HG03575 (cell line): Measurements from ENCODE around the gene ZNF41.
"Not testable (repeated sequence)": the region's sequence is repeated elsewhere in the genome, so short reads cannot be mapped to it uniquely, and the experiment has no call there.

ENCODE experiments used
- ATAC-seq: cut with Tn5 transposase; IDR thresholded peaks from one replicate; pipeline ENCODE4 v1.9.1; 2021; ENCODE audit not compliant: unreplicated experiment, insufficient number of reproducible peaks, low FRiP score; ENCODE audit errors: extremely low read depth

The ZNF41 gene

DNA sequence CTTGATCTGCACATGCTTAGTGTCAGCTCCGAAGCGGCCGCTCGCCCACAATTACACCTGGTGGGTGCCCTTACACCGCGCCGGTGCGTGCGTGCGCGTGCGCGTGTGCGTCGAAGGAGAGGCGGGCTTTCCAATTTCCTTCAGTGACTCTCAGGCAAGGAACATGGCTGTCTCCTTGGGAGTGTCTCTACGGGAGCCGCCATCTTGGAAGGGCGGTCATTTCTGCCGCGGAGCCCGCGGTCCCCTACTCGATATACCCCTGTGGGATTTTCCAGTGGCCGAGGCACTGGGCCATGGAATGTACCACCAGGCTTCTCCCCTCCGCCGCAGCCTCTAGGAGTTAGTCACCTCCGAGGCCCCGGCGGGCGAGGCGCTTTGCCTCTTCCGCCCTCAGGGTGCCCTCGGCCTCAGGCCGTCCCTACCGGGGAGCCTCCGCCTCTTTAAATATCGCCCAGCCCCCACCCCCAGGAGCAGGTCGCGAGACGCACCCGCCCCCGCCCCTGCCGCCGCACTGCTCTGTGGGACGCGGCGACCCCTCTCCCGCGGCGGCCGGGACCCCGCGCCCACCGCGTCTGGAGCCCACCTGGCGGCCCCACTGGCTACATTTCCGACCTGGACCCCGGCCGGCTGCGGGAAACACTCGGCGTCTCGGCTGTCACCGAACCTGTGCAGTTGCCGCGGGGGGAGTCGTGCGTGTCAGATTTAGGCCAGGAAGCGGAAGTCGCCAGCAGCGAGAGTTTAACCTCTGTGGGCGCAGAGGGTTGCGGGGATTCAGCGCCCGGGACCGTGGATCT is at the start of gene ZNF41:
Gene ZNF41, minus strand, starts transcription at position 711 of the 794 bp plus-strand sequence. CDS start 15,741 bp downstream, outside the sequence.
- peak; percentile 36 for ATAC-seq

DNA sequence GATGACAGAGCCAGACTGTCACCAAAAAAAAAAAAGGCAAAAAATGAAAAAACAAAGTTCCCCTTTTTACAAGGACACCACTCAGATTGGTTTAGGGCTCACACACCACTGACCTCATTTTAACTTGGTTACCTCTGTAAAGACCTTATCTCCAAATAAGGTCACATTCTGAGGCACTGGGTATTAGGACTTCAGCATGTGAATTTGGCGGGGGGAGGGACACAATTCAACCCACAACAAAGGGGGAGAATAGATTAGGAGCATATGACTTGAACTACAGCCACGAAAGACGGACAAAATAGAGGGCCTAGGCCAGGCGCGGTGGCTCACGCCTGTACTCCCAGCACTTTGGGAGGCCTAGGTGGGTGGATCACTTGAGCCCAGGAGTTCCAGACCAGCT is 47.0 kb upstream of the ZNF41 start:
- no peak for ATAC-seq

DNA sequence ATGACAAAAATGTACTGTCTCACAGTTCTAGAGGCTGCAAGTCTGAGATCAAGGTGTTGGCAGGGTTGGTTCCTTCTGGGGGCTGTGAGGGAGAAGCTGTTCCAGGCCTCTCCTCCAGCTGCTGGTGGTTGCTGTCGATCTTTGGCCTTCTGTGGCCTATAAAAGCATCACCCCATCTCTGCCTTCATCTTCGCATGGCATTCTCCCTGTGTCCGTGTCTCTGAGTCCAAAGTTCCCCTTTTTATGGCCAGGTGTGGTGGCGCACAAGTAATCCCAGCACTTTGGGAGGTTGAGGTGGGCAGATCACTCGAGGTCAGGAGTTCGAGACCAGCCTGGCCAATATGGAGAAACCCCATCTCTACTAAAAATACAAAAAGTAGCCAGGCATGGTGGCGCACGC is 46.5 kb upstream of the ZNF41 start:
- no peak for ATAC-seq

DNA sequence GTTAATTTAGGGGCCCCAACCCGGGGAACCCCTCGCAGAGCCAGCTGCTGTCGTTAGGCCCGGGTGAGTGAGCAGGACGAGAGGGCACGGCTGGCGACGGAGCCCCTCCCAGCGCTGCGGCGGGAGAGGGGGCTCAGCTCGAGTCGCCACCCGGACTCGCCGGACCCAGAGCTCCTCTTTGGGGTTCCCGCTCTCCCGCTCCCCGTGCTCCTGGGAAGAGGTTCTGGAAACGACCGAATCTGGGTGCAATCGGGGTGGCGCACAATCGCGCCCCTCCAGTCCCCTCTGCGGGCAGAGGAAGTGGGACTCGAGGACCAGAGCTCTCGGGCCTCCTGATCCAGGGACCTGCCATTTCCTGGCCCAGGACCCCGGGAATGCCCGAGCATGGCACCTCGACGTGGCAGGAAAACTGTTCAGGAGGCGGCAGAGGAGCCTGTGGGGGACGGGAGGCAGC is 40.7 kb upstream of the ZNF41 start:
- ATAC-seq: no peak

DNA sequence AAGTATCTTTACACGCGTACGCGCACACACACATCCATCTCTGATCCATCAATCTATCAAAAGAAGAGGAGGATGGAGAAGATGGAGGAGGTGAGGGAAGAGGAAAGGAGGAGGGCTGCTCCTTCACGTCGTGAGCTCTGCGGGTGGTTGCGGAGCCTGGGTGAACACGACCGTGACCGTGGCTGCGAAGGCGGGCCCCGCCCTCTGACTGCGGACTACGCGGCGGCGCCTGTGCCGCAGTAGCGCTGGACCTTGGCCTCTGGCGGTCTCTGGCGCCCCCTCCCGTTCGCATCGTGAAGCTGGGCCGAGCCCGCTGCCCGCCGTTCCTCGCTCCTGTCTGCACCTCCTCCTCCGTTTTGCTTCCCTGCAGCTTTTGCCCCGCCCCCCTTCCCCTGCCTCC is 40.3 kb upstream of the ZNF41 start:
- ATAC-seq: no peak

DNA sequence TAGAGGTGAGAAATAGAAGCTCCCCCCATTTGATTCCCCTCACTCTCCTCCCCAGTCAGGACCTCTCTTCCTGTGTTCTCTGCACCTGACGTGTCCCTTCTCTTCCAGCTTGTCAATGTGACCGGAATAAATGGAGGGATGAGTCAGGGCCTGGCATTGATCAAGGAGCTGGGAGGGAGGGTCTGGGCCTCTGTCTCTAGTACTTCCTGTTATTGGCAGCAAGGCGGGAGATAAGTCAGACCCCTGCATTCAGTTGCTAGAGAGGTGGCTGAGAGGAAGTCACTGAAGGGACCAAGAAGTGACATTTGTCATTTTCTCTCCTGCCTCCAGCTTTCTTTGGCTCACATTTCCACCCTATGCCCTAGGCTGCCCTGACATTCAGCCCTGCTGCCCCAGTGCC is 35.1 kb upstream of the ZNF41 start:
- ATAC-seq: no peak

GRCh38 chrX:47515941-47516665 is 33.1 kb upstream of the ZNF41 start:
- ATAC-seq: no peak

DNA sequence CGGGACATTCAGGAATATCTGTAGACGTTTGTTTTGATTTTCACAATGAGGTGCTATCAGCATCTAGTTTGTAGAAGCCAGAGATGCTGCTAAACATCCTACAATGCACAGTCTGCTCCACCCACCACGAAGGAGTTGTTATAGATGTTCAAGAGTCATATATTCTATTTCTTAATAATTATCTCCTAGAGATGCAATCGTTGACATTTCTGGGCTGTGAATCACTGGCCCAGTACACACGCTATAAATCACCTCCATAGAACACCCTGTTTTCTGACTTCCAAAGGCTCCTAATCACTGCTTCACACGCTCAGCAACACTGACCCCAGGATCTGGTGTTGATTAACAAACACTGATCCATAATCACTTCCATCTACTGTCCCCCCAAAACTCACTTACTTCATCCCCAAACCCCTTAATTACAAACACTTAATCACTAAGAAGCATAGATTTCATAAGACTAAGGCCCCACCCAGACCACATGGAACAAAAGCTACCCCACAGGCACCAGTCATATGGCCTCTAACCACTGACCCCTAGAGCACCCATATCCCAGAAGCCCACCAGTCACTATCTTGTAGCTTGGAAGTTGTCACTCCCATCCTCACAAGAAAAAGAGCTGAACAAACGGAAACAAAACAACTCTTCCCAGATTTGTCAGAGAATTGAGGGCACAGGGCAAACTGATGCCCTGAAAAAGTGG is 31.7 kb upstream of the ZNF41 start:
- ATAC-seq: no peak

DNA sequence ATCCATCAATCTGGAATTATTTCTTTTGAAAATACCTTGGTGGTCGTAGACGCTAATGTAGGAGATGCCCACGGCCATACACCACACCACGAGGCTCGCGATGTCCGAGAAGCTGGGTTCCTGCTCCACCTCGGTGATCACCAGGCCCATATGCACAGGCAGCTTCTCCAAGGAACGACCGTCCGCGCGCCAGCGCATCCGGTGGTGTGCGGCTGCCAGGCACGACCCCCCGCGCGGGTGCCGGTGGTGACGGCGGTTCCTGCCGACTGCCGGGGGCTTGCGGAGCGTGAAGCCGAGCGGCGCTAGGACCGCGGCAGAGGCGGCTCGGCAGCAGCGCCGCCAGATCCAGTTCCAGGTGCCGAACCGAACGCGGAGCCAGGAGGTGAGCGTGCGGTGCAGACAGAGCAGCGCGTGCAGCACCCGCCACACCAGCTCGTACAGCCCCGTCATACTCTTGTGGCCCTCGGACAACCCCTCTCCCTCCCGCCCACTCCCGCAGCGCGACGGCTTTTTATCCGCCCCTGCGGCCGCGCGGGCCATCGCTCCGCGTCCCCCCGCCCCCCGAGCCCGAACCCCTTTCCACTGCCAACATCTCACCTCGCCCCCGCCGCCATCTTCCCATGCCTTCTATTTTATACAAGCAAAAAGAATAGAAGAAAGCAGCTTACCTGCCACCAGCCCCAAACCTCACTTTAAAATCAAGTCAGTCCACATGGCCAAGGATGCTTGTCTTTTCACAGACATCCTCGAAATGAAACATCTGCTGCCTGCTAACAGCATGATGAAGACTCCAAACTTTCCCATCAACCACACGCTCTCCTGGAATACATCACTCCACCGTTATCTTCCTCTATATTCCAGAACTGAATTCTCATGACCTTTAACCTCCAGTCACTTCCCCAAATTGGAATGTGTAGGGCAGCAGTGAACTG is 30.3 kb upstream of the ZNF41 start:
- not testable (repeated sequence) for ATAC-seq

GRCh38 chrX:47512383-47512782 is 29.4 kb upstream of the ZNF41 start:
- not testable (repeated sequence) for ATAC-seq

DNA sequence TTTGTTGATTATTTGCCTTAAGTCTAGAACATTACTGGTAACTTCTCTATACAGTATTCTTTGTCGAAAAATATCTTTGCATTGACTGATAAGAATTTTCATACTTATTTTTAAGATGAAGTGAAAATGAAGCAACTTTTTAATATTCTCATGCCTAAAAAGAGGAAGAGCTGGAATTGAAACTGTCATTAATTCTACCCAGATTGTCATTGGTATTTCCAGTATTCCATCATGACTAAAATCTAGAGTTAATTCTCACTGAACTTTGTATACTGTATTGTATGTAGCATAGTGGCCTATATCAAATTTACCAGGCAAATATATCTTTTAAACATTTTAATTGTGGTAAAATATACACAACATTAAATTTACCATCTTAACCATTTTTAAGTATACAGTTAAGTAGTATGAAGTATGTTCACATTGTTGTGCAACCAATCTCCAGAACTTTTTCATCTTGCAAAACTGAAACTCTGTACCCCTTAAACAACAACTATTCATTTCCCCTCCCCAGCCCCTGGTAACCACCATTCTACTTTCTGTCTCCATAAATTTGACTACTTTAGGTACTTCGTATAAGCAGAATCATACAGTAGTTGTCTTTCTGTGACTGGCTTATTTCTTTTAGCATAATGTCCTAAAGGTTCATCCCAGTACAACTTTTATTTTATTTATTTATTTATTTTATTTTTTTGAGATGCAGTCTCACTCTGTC is 24.3 kb upstream of the ZNF41 start:
- ATAC-seq: no peak

GRCh38 chrX:47503151-47503550 is 20.1 kb upstream of the ZNF41 start:
- ATAC-seq: no peak

DNA sequence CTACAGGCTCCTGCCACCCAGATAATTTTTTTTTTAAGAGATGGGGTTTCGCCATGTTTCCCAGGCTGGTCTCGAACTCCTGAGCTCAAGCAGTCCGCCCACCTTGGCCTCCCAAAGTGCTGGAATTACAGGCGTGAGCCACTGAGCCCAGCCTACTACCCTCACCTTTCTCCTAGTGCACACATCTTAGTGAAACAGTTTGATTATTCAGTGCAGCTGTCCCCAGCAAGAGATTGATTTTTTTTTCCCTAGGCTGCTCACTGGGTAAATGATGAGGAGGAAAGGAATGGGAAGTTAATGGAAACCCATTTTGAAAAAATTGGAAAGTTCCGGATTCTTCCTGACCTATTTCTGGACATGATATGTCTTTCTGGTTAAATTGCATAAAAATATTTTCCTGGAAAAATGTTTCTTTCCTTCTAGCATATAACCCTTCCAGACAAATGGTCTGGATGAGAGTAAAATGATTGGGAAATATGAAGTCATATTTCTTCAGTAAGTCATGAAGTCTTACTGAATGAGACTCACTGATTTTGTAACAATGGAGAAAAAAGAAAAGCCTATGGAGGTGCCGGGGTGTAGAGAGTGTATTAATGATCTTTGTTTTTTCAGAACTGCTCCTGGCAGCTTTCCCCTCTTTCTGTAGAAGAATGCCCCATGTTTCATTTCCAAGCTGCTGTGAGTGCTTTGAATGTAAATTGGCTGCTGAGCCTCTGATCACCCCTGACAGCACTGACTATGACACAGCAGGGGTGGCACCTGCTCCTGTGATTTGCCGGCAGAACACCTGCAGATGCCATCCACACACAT is 19.5 kb upstream of the ZNF41 start:
- no peak for ATAC-seq

DNA sequence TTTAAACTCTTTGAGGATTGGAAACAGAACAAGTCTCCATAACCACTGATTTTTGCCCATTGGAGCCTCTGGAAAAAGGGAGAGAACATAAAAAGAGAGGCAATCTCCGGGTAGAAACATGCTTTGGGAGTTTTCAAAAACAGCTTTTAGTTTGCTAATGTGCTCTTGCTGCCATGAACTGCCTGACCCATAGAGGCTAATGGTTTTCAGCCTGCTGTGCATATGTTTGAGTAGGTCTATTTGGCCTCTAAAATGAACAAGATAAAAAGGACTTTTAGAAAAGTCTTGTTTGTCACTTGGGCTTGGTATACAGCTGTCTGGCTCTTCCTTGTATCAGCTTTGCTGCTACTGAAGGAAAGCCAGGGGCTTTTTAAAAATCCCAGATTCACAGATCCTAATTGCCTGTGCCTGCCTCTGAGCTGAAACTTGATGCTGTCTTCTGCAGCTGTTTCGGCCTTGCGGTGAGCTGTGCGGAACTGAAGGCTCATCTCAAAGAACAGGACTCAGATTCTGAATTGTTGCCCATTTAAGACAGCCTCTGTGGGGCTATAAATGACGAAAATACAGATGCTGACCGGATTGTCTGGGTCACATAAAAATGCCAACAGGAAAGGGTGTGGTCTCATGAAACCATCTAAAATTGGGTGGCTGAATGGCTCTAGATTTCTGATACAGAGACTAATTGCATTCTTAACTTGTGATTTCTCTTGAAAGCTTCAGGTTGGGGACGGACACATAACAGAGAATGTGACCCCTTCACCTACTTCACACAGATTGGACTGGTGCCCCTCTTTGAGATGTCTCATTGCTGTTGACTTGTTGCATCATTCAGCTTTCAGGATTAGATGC is 18.4 kb upstream of the ZNF41 start:
- ATAC-seq: no peak

GRCh38 chrX:47500554-47500953 is 17.5 kb upstream of the ZNF41 start:
- ATAC-seq: no peak

GRCh38 chrX:47499293-47499692 is 16.3 kb upstream of the ZNF41 start:
- ATAC-seq: no peak

GRCh38 chrX:47498411-47498810 is 15.4 kb upstream of the ZNF41 start:
- no peak for ATAC-seq
